Measurements from ENCODE around the gene ACSL4. TPM values are rescaled to one million over a fixed set of nuclear protein-coding genes. Genes with fewer than 3 reads are reported as not detected.

Gene ACSL4
- total RNA-seq, 1 experiment from 2014 or later, result 38.3 TPM

- intact Hi-C loops (cut with micrococcal nuclease; ENCODE audit: unreplicated experiment), result no loop called here
- no peak for TF ChIP-seq CTCF (IDR thresholded peaks at IDR 0.05; ENCODE audit: insufficient read depth in 1 of 2, low read depth in 1 of 2, low read length in 1 of 2, severe bottlenecking in 1 of 2, unreplicated experiment in 1 of 2)
Observed at GRCh38 chrX:109685656-109686078, 47.4 kb downstream of the ACSL4 start.

GRCh38 chrX:109684136-109684535, 48.9 kb downstream of the ACSL4 start:
- Mint-ChIP-seq H3K4me3 (ENCODE audit: unreplicated experiment) (no peak overlapping the region), H3K4me1 (ENCODE audit: low read depth, unreplicated experiment) (no peaks in the 10 kb centered on the region), H3K36me3 (ENCODE audit: insufficient read depth, unreplicated experiment) (no peaks in the 10 kb centered on the region), H3K9me3 (ENCODE audit: unreplicated experiment) (no peaks in the 10 kb centered on the region), H3K27me3 (ENCODE audit: insufficient read depth, unreplicated experiment) (no peaks in the 10 kb centered on the region), H3K27ac (ENCODE audit: unreplicated experiment) (no peak overlapping the region)
- intact Hi-C loops (cut with micrococcal nuclease; ENCODE audit: unreplicated experiment), result no loop called here
- ChIA-PET POLR2A (no interaction called here), CTCF (no interaction called here)
- Histone ChIP-seq H3K27me3 (replicated peaks; ENCODE audit: control insufficient read depth, insufficient read depth, low read length) (no peaks in the 10 kb centered on the region), H3K9me3 (no peaks in the 10 kb centered on the region), H3K4me1 (0 out of 2 replicates have a peak, but pooled peaks cover 6% of the 10 kb centered on the region), H3K36me3 (ENCODE audit: control insufficient read depth, insufficient read depth, low read length) (no peaks in the 10 kb centered on the region), H3K4me3 (ENCODE audit: low read depth, low read length) (no peak overlapping the region)
- no TSS peak for BruUV-seq (replicated peaks)
- no peak for DNase-seq
- no peak for TF ChIP-seq CTCF (IDR thresholded peaks at IDR 0.05; ENCODE audit: insufficient read depth in 1 of 2, low read depth in 1 of 2, low read length in 1 of 2, severe bottlenecking in 1 of 2, unreplicated experiment in 1 of 2)

More at GRCh38 chrX:109685656-109686078, 47.4 kb downstream of the ACSL4 start:
- Histone ChIP-seq H3K27me3 (replicated peaks; ENCODE audit: control insufficient read depth, insufficient read depth, low read length) (no peaks in the 10 kb centered on the region), H3K4me3 (ENCODE audit: low read depth, low read length) (no peak overlapping the region), H3K9me3 (no peaks in the 10 kb centered on the region), H3K4me1 (no peaks in the 10 kb centered on the region), H3K36me3 (ENCODE audit: control insufficient read depth, insufficient read depth, low read length) (no peaks in the 10 kb centered on the region)
- H3K4me1 Mint-ChIP-seq (ENCODE audit: low read depth, unreplicated experiment), result no peaks in the 10 kb centered on the region
- H3K27ac Mint-ChIP-seq (ENCODE audit: unreplicated experiment), result no peak overlapping the region
- H3K36me3 Mint-ChIP-seq (ENCODE audit: insufficient read depth, unreplicated experiment), result no peaks in the 10 kb centered on the region
- DNase-seq, result no peak
- H3K27me3 Mint-ChIP-seq (ENCODE audit: insufficient read depth, unreplicated experiment), result no peaks in the 10 kb centered on the region
- POLR2A ChIA-PET, result no interaction called here
- CTCF ChIA-PET, result no interaction called here
- no TSS peak for BruUV-seq (replicated peaks)
- no peaks in the 10 kb centered on the region for H3K9me3 Mint-ChIP-seq (ENCODE audit: unreplicated experiment)
- no peak overlapping the region for H3K4me3 Mint-ChIP-seq (ENCODE audit: unreplicated experiment)

- Mint-ChIP-seq H3K4me1 (ENCODE audit: low read depth, unreplicated experiment) (no peaks in the 10 kb centered on the region), H3K36me3 (ENCODE audit: insufficient read depth, unreplicated experiment) (peaks cover 1% of the 10 kb centered on the region), H3K4me3 (ENCODE audit: unreplicated experiment) (no peak overlapping the region), H3K27me3 (ENCODE audit: insufficient read depth, unreplicated experiment) (no peaks in the 10 kb centered on the region), H3K27ac (ENCODE audit: unreplicated experiment) (no peak overlapping the region), H3K9me3 (ENCODE audit: unreplicated experiment) (no peaks in the 10 kb centered on the region)
- BruUV-seq (replicated peaks), result no TSS peak
- intact Hi-C loops (cut with micrococcal nuclease; ENCODE audit: unreplicated experiment), result no loop called here
- ChIA-PET POLR2A (no interaction called here), CTCF (no interaction called here)
- Histone ChIP-seq H3K27me3 (replicated peaks; ENCODE audit: control insufficient read depth, insufficient read depth, low read length) (no peaks in the 10 kb centered on the region), H3K4me1 (0 out of 2 replicates have a peak, but pooled peaks cover 6% of the 10 kb centered on the region), H3K4me3 (ENCODE audit: low read depth, low read length) (no peak overlapping the region), H3K36me3 (ENCODE audit: control insufficient read depth, insufficient read depth, low read length) (no peaks in the 10 kb centered on the region), H3K9me3 (no peaks in the 10 kb centered on the region)
- TF ChIP-seq CTCF (IDR thresholded peaks at IDR 0.05; ENCODE audit: insufficient read depth in 1 of 2, low read depth in 1 of 2, low read length in 1 of 2, severe bottlenecking in 1 of 2, unreplicated experiment in 1 of 2), result no peak
- no peak for DNase-seq
Observed at GRCh38 chrX:109681475-109682081, 51.5 kb downstream of the ACSL4 start.

Data from Caco-2 (cell line).